HG03097 (cell line): Measurements from ENCODE around the gene PSRC1.

ENCODE experiments used
- ATAC-seq: cut with Tn5 transposase; IDR thresholded peaks from one replicate; pipeline ENCODE4 v1.9.1; 2021; ENCODE audit not compliant: unreplicated experiment, low FRiP score

Gene PSRC1

DNA sequence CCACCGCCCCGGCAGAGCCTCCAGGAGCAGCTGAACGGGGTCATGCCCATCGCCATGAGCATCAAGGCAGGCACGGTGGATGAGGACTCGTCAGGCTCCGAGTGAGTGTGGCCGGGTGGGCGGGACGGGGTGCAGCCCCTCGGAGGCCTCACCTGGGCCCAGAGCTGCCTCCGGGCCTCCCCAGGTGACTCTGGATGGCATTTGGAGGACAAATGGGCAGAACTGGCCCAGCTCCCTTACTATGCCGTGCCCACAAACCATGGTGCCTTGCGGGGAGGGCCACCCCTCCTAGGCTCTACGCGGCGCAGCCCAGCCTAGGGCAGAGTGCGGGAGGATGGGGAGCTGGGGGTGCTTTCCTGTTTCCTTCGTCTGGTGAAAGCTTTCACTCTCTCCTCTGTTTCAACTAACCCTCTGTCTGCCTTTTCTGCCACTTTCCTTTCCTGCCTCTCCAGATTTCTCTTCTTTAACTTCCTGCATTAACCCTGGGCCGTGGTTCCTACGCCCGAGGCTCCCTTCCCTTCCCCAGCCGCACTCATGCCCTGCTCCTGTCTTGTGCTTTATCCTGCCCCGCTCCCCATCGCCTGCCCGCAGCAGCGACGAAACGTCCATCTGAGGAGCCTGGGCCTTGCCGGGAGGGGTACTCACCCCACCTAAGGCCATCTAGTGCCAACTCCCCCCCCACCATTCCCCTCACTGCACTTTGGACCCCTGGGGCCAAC lies 9.2 kb downstream of the PSRC1 start:
- no peak for ATAC-seq

- ATAC-seq = no peak
Observed at GRCh38 chr1:109272831-109273547, 10.0 kb downstream of the PSRC1 start.

DNA sequence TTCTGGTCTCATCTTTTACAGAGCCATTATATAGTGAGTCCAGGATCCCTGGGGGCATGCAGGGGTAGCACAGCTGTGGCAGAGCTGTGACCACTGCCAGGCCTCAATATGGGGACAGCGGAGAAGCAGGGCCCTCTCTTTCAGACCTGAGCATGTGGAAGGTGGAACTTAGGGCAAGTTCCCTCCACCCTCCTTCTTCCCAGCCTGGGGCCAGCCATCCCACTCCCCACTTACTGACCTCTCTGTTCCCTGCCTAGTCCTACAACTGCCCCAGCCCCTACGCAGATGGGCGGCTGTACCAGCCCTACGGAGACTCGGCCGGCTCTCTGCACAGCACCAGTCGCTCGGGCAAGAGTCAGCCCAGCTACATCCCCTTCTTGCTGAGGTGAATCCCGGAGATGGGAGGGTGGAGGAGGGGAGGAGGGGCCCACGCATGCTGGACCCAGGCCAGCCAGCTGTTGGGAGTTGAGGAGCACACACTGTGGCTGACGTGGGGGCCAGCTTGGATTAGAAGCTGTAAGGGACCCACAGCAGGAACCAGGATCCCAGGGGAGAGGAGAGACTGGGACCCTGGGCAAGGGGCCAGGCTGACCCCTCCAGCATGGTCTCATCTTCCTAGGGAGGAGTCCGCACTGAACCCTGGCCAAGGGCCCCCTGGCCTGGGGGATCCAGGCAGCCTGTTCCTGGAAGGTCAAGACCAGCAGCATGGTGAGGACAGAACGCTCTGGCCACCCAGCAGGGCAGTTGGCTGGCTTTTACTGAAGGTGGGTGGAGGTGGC lies 10.7 kb downstream of the PSRC1 start:
- ATAC-seq = no peak

DNA sequence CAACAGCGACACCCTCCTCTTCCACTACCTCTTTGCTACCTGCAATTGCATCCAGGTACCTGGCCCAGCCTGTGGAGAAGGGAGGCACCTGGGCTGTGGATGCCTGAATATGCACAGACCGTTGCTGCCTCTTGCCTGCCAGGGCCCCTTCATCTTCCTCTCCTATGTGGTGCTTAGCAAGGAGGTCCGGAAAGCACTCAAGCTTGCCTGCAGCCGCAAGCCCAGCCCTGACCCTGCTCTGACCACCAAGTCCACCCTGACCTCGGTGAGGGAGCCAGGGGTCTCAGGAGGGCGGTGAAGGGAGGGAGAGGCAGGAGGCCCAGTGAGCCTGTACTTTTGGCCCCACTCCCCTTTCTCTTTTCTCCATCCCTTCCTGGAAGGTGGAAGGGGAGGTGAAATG lies 11.5 kb downstream of the PSRC1 start:
- ATAC-seq = no peak

GRCh38 chr1:109270623-109271317 lies 12.2 kb downstream of the PSRC1 start:
- ATAC-seq = no peak

GRCh38 chr1:109269981-109270622 lies 12.8 kb downstream of the PSRC1 start:
- ATAC-seq = no peak

DNA sequence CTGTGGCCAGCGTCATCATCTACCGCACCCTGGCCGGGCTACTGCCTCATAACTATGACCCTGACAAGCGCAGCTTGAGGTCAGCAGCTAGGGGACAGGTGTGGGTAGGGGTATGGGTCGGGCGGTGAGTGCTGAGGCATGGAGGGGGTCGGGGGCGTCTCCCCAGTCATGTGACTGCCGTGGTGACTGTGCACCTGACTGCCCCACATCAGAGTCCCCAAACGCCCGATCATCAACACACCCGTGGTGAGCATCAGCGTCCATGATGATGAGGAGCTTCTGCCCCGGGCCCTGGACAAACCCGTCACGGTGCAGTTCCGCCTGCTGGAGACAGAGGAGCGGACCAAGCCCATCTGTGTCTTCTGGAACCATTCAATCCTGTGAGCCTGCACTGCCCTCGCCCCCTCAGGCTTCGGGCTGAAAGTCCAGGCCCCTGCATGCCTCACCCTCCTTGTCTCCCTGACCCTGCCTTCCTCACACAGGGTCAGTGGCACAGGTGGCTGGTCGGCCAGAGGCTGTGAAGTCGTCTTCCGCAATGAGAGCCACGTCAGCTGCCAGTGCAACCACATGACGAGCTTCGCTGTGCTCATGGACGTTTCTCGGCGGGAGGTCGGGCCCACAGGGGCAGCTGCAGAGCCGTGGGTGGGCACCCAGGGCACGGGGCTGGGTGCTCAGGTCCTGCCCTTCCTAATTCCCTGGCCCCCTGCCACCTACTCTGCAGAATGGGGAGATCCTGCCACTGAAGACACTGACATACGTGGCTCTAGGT lies 13.5 kb downstream of the PSRC1 start:
- no peak for ATAC-seq

- no peak for ATAC-seq
Observed at GRCh38 chr1:109268431-109269211, 14.3 kb downstream of the PSRC1 start.

DNA sequence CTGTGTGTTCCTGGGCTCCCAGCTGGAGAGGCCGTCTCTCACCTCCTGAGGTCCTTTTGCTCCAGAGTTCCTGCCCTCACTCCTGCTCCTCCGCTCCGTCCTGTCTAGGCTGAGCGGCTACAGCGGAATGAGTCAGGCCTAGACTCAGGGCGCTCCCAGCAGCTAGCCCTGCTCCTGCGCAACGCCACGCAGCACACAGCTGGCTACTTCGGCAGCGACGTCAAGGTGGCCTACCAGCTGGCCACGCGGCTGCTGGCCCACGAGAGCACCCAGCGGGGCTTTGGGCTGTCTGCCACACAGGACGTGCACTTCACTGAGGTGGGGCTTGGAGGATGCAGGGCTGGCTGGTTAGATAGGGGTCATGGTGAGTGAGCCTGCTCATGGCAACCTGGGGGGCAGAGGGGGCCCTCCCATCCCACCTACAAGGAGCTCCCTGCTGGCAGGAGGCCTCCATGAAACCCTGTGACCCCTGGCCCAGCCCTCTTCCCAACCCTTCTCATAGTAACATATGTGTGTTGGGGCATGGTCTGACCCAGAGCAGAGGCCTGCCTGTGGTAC lies 15.1 kb downstream of the PSRC1 start:
- no peak for ATAC-seq

GRCh38 chr1:109266965-109267364 lies 16.0 kb downstream of the PSRC1 start:
- ATAC-seq = no peak

- no peak for ATAC-seq
Observed at GRCh38 chr1:109265741-109266330, 17.1 kb downstream of the PSRC1 start.

DNA sequence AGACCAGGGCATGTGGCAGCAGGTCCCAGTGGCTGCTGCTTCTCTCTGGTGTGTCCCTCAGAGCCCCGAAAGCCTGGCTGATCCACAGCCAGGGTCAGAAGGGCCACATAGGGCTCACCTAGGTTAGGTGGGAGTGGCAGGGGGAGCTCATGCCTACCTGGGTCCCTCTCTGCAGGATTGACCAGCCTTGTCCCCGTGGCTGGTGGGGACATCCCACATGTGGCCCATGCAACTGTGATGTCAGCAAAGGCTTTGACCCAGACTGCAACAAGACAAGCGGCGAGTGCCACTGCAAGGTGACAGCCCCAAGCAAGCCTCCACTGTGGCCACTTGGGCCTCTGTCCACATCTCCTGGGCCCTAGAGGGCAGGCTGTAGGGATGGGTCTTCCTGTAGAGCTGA lies 17.9 kb downstream of the PSRC1 start:
- ATAC-seq = no peak

GRCh38 chr1:109264379-109264755 lies 18.6 kb downstream of the PSRC1 start:
- no peak for ATAC-seq

GRCh38 chr1:109263597-109264378 lies 19.2 kb downstream of the PSRC1 start:
- no peak for ATAC-seq

DNA sequence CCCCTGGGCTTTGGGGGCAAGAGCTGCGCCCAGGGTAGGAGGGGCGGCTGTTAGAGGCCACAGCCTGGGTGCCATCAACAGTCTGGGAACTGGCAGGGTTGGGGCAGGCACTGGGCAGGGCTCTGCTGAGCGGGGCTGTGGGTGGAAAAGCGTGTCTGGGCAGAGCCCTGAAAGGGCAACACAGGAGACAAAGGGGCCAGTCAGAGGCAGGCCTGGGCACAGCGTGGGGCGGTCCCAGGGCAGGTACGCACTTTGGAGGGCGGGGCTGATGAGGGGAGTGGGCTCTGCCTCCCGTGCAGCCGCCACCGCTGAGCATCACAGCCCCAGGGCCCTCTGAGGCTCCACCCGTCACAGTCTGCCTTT lies 19.7 kb downstream of the PSRC1 start:
- ATAC-seq = no peak

DNA sequence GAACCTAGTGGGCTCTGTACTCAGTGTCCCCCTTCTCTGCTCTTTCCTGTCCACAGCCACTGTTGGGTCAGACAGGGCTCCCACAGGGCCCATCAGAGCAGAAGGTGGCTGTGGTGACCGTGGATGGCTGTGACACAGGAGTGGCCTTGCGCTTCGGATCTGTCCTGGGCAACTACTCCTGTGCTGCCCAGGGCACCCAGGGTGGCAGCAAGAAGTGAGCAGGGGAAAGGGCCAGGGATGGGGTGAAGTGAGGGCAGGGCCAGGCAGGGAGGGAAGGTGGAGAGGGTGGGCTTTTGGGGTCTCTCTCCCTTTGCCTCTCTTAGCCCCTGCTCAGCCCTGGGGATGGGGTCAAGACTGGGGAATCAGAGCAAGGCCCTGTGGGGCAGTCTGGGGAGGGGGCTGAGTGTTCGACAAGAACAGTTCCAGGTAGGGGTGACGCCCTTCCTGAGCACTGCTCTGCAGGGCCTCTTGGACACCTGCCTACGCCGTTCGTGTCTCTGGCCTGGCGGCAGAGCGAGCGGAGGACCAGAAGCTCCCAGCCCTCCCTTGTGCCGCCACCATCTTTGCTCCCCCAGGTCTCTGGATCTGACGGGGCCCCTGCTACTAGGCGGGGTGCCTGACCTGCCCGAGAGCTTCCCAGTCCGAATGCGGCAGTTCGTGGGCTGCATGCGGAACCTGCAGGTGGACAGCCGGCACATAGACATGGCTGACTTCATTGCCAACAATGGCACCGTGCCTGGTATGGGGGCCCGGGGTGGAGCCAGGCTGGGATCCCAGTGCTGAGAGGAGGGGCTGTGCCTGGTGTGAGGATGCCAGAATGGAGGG lies 20.5 kb downstream of the PSRC1 start:
- ATAC-seq = no peak

- no peak for ATAC-seq
Observed at GRCh38 chr1:109261578-109261977, 21.4 kb downstream of the PSRC1 start.
